HepG2 (cell line): ENCODE results near the gene RCBTB2. TPM values are rescaled to one million over a fixed set of nuclear protein-coding genes. Genes with fewer than 3 reads are reported as not detected.

Experiments used
- ARID2 ChIP-seq: sonication (generic); formaldehyde crosslinking; IDR thresholded peaks from 2 replicates; pipeline ENCODE4 v1.8.1; 2022; ENCODE audit warnings: mild to moderate bottlenecking, missing genetic modification reagents, borderline replicate concordance
- ATF1 ChIP-seq: IDR thresholded peaks from 2 replicates; pipeline ENCODE4 v1.6.1; 2016; ENCODE audit warnings: mild to moderate bottlenecking, control low read depth
- HMGXB4 ChIP-seq, 2 experiments: sonication (generic) in 1 of 2; formaldehyde crosslinking in 1 of 2; IDR thresholded peaks; 2 replicates each; pipeline versions ENCODE4 v1.4.0 to v1.6.1; 2018 to 2020; ENCODE audit warnings: missing genetic modification reagents in 2 of 2, borderline replicate concordance in 1 of 2, low read depth in 1 of 2, mild to moderate bottlenecking in 1 of 2, missing biosample characterization in 1 of 2
- NFYC ChIP-seq: IDR thresholded peaks from 2 replicates; pipeline ENCODE4 v1.6.1; 2016; ENCODE audit warnings: missing genetic modification reagents, missing compliant biosample characterization
- NRL ChIP-seq: sonication (generic); formaldehyde crosslinking; IDR thresholded peaks from 2 replicates; pipeline ENCODE4 v1.5.0; 2020; ENCODE audit warnings: missing genetic modification reagents, mild to moderate bottlenecking, moderate library complexity, borderline replicate concordance
- POLR2A ChIP-seq, 2 experiments: IDR thresholded peaks; 2 replicates each; pipeline ENCODE4 v1.6.1; 2011; ENCODE audit warnings: low read depth in 2 of 2, low read length in 2 of 2, mild to moderate bottlenecking in 1 of 2, moderate library complexity in 1 of 2; ENCODE audit not compliant: insufficient read depth in 1 of 2
- RCOR2 ChIP-seq: IDR thresholded peaks from 2 replicates; pipeline ENCODE4 v1.6.1; 2016; ENCODE audit warnings: missing biosample characterization, missing genetic modification reagents
- REPIN1 ChIP-seq: sonication (generic); formaldehyde crosslinking; IDR thresholded peaks from 2 replicates; pipeline ENCODE4 v1.8.0; 2022; ENCODE audit warnings: missing genetic modification reagents, low read depth, mild to moderate bottlenecking, borderline replicate concordance
- SPEN ChIP-seq: sonication (generic); formaldehyde crosslinking; IDR thresholded peaks from 2 replicates; pipeline ENCODE4 v1.5.1; 2020; ENCODE audit warnings: low read depth, mild to moderate bottlenecking, missing genetic modification reagents
- SRY ChIP-seq: sonication (generic); formaldehyde crosslinking; IDR thresholded peaks from 2 replicates; pipeline ENCODE4 v1.8.0; 2022; ENCODE audit warnings: mild to moderate bottlenecking, missing genetic modification reagents
- THAP11 ChIP-seq: IDR thresholded peaks from 2 replicates; pipeline ENCODE4 v1.6.1; 2016; ENCODE audit warnings: missing biosample characterization, missing genetic modification reagents
- TOPORS ChIP-seq: sonication (generic); formaldehyde crosslinking; IDR thresholded peaks from 2 replicates; pipeline ENCODE4 v1.8.0; 2023; ENCODE audit warnings: mild to moderate bottlenecking, missing genetic modification reagents
- YEATS4 ChIP-seq: sonication (generic); formaldehyde crosslinking; IDR thresholded peaks from 2 replicates; pipeline ENCODE4 v1.4.0; 2020; ENCODE audit warnings: missing genetic modification reagents, borderline replicate concordance
- ZC3H4 ChIP-seq: sonication (generic); formaldehyde crosslinking; IDR thresholded peaks from 2 replicates; pipeline ENCODE4 v1.4.0; 2020; ENCODE audit warnings: missing genetic modification reagents, borderline replicate concordance
- ZNF160 ChIP-seq: sonication (generic); formaldehyde crosslinking; IDR thresholded peaks from 2 replicates; pipeline ENCODE4 v1.8.0; 2022; ENCODE audit warnings: mild to moderate bottlenecking, inconsistent platforms, missing genetic modification reagents
- ZNF44 ChIP-seq: sonication (generic); formaldehyde crosslinking; IDR thresholded peaks from 2 replicates; pipeline ENCODE4 v1.5.1; 2020; ENCODE audit warnings: mild to moderate bottlenecking, missing genetic modification reagents
- ZNF513 ChIP-seq: sonication (generic); formaldehyde crosslinking; conservative IDR thresholded peaks from 2 replicates; pipeline ENCODE4 v1.5.0; 2020; ENCODE audit warnings: missing genetic modification reagents
- ZNF552 ChIP-seq: sonication (generic); formaldehyde crosslinking; IDR thresholded peaks from 2 replicates; pipeline ENCODE4 v1.9.0; 2022; ENCODE audit warnings: missing genetic modification reagents, mild to moderate bottlenecking, borderline replicate concordance
- ZNF564 ChIP-seq: sonication (generic); formaldehyde crosslinking; IDR thresholded peaks from 2 replicates; pipeline ENCODE4 v1.8.1; 2023; ENCODE audit warnings: mild to moderate bottlenecking, missing genetic modification reagents
- ZNF609 ChIP-seq: sonication (generic); formaldehyde crosslinking; IDR thresholded peaks from 2 replicates; pipeline ENCODE4 v1.4.0; 2020; ENCODE audit warnings: mild to moderate bottlenecking, missing genetic modification reagents, borderline replicate concordance
- ZNF781 ChIP-seq: sonication (generic); formaldehyde crosslinking; IDR thresholded peaks from 2 replicates; pipeline ENCODE4 v1.5.1; 2020; ENCODE audit warnings: borderline replicate concordance, mild to moderate bottlenecking, missing genetic modification reagents; ENCODE audit errors: not compliant biosample characterization
- polyA plus RNA-seq, 8 experiments: library from polyadenylated mRNA; depleted of rRNA in 3 of 8; stranded (reverse) in 7 of 8; unstranded in 1 of 8; fragments of >200 nt; fragmentation: Illumina TruSeq in 4 of 8; extraction: Trizol in 4 of 8; gene quantifications; 2 replicates each; pipeline versions ENCODE4 v1.2.1 to v1.2.3, GENCODE V29; 2011 to 2016; ENCODE audit warnings: low read depth in 4 of 8, missing spikeins in 1 of 8, mixed read lengths in 1 of 8; ENCODE audit not compliant: insufficient read depth in 1 of 8
- total RNA-seq, 5 experiments: library from RNA; depleted of rRNA; stranded (reverse); fragments of >200 nt; fragmentation: Illumina TruSeq; extraction: Trizol; gene quantifications; 2 replicates each; pipeline ENCODE4 v1.2.3, GENCODE V29; 2016; ENCODE audit warnings: low read depth in 1 of 5

RCBTB2 gene
- total and polyA plus RNA-seq, 2 of the 13 experiments (the other 11 are each of a cell fraction or from before 2014, with no cell fraction given): 1.9 to 2.7 TPM

- TF ChIP-seq SRY (CRISPR knock-in tag) (peak; percentile 74; the same call in 1 of the 2 replicates), THAP11 (CRISPR knock-in tag) (peak; percentile 28), ZNF781 (CRISPR knock-in tag) (peak; percentile 73), RCOR2 (no peak), ZNF609 (CRISPR knock-in tag) (peak; percentile 24; the same call in 1 of the 2 replicates), POLR2A (IDR thresholded peaks at IDR 0.05; ENCODE audit: insufficient read depth in 1 of 2, low read depth in 2 of 2, low read length in 2 of 2) (peak; percentile 85 to 88), TOPORS (CRISPR knock-in tag) (peak; percentile 90), YEATS4 (CRISPR knock-in tag) (peak; percentile 92), ZNF552 (CRISPR knock-in tag) (peak; percentile 61), SPEN (CRISPR knock-in tag) (peak; percentile 98), ZNF564 (CRISPR knock-in tag) (peak; percentile 66; the same call in 1 of the 2 replicates), NFYC (CRISPR knock-in tag) (no peak), HMGXB4 (CRISPR knock-in tag; IDR thresholded peaks at IDR 0.05; ENCODE audit: borderline replicate concordance in 1 of 2, low read depth in 1 of 2) (peak in 1 of 2 experiments; percentile 79; a peak in 3 of 4 replicates), ATF1 (CRISPR knock-in tag) (no peak), ZC3H4 (no peak), ARID2 (CRISPR knock-in tag) (peak; percentile 98), ZNF44 (CRISPR knock-in tag) (peak; percentile 36; the same call in 1 of the 2 replicates), NRL (CRISPR knock-in tag) (peak; percentile 72; the same call in 1 of the 2 replicates), REPIN1 (CRISPR knock-in tag) (peak; percentile 78), ZNF160 (CRISPR knock-in tag) (peak; percentile 97), ZNF513 (CRISPR knock-in tag) (no peak)
Measured at GRCh38 chr13:48532506-48533499, at the start of gene RCBTB2 (continued).
